Left lobe of liver (tissue), 2 donors: ENCODE data around the gene INSYN2B. TPM values are rescaled to one million over a fixed set of nuclear protein-coding genes. Genes with fewer than 3 reads are reported as not detected.

Experiments
- ATAC-seq: fragments of 200-7000 bp; cut with Tn5 transposase; one replicate; pipeline ENCODE4 v1.9.1; 2020; ENCODE audit warnings: mild to moderate bottlenecking, moderate library complexity
- DNase-seq: peaks from one replicate; pipeline ENCODE4 v3.0.0-alpha.2; 2020; ENCODE audit warnings: low spot score
- total RNA-seq: library from RNA; stranded (reverse); gene quantifications from one replicate; pipeline ENCODE4 v1.2.1, GENCODE V29; 2021
- donor health status: DM: no; HTN: no; CAD: no; lungs with moderate emphysema.
- donor health status: DM: no; HTN: yes; CAD: no.

Gene INSYN2B
- total RNA-seq, 1 donor from 2014 or later, result not detected

- DNase-seq (no peak), ATAC-seq (no peak)
These were observed 44.5 kb downstream of the INSYN2B start for GRCh38 chr5:169935762-169936161.

- no peak for DNase-seq
- ATAC-seq, result no peak
These were observed 45.3 kb downstream of the INSYN2B start for GRCh38 chr5:169934990-169935389.

GRCh38 chr5:169933616-169934015 lies 46.7 kb downstream of the INSYN2B start:
- ATAC-seq (no peak), DNase-seq (no peak)

GRCh38 chr5:169933127-169933526 lies 47.2 kb downstream of the INSYN2B start:
- ATAC-seq (no peak), DNase-seq (no peak)

- DNase-seq, result no peak
- no peak for ATAC-seq
These were observed 56.3 kb downstream of the INSYN2B start for GRCh38 chr5:169923988-169924387.

- ATAC-seq, result no peak
- no peak for DNase-seq
These were observed 57.8 kb downstream of the INSYN2B start for GRCh38 chr5:169922474-169922873.

- ATAC-seq, result no peak
- no peak for DNase-seq
These were observed 58.3 kb downstream of the INSYN2B start for GRCh38 chr5:169921949-169922348.

GRCh38 chr5:169921384-169921783 lies 58.9 kb downstream of the INSYN2B start:
- ATAC-seq (no peak), DNase-seq (no peak)

- DNase-seq (no peak), ATAC-seq (no peak)
These were observed 59.8 kb downstream of the INSYN2B start for GRCh38 chr5:169920474-169920873.

GRCh38 chr5:169918228-169918627 lies 62.1 kb downstream of the INSYN2B start:
- no peak for DNase-seq
- ATAC-seq, result no peak

GRCh38 chr5:169917500-169917899 lies 62.8 kb downstream of the INSYN2B start:
- DNase-seq, result no peak

GRCh38 chr5:169914766-169915165 lies 65.5 kb downstream of the INSYN2B start:
- ATAC-seq, result no peak
- no peak for DNase-seq

More at GRCh38 chr5:169917500-169917899, 62.8 kb downstream of the INSYN2B start:
- ATAC-seq, result no peak

- DNase-seq (no peak), ATAC-seq (no peak)
These were observed 66.8 kb downstream of the INSYN2B start for GRCh38 chr5:169913479-169913878.

- DNase-seq (no peak), ATAC-seq (no peak)
These were observed 68.7 kb downstream of the INSYN2B start for GRCh38 chr5:169911448-169912212.

- ATAC-seq, result no peak
- DNase-seq, result no peak
These were observed 69.9 kb downstream of the INSYN2B start for GRCh38 chr5:169910393-169910792.

GRCh38 chr5:169909945-169910344 lies 70.3 kb downstream of the INSYN2B start:
- no peak for ATAC-seq

GRCh38 chr5:169908864-169909263 lies 71.4 kb downstream of the INSYN2B start:
- DNase-seq (no peak), ATAC-seq (no peak)

More at GRCh38 chr5:169909945-169910344, 70.3 kb downstream of the INSYN2B start:
- no peak for DNase-seq

- no peak for DNase-seq
- ATAC-seq, result no peak
These were observed 73.3 kb downstream of the INSYN2B start for GRCh38 chr5:169906745-169907649.

GRCh38 chr5:169905017-169905416 lies 75.3 kb downstream of the INSYN2B start:
- no peak for DNase-seq
- ATAC-seq, result no peak

- DNase-seq (no peak), ATAC-seq (no peak)
These were observed 75.8 kb downstream of the INSYN2B start for GRCh38 chr5:169904508-169904907.

- ATAC-seq, result no peak
- DNase-seq, result no peak
These were observed 76.2 kb downstream of the INSYN2B start for GRCh38 chr5:169904059-169904458.

- DNase-seq (no peak), ATAC-seq (no peak)
These were observed 78.4 kb downstream of the INSYN2B start for GRCh38 chr5:169901896-169902295.
